CD4-positive, alpha-beta T cell treated with Interferon alpha-2 for 1 hour (primary cell): ENCODE data around the gene CPVL.

Source experiments
- DNase-seq, 2 donors: peaks; one replicate each; pipeline ENCODE4 v3.0.0-alpha.2; 2020 to 2022

CPVL gene

DNA sequence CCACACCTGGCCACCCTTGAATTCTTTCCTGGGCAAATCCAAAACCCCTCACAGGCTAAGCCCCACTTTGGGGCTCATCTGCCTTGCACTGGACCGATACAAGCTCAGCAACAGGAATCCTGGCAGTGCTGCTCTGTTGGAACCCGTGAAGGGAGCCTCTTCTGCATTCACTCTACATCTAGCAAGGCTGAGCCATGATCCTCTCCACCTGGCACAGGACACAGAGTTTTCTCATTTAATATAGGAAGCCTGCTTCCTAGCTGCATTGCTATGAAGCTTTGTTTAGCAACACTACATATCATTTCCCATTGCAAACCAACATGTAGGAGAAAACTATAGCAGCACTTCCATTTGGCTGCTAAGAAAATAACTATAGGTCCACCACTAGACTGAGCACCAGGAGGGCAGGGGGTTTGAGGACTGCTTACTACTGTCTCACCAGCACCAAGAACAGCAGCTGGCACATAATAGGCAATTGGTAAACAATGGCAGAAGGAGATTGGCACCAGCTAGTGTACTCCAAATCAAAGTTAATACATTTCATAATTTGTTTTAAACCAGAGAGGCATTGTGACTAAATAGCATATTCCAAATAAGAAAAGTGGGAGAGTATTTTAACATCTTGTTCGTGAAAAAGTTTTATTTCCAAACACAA lies 56.1 kb downstream of the CPVL start:
- no peak for DNase-seq

DNA sequence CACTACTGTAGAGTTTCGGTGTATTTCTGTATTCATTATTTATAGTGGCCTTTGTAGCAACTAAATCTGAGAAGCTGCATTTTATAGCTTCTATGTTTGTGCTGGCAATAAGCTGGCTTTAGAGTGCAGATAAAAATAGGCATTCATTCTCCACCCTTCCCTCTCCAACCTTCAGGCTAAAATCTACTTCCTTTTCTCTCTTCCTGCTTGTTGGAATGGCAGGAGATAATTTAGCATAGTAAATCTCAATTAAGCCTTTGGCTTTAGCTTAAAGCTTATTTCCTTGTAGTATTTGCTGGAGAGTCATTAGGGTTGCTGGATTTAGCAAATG lies 58.5 kb downstream of the CPVL start:
- no peak for DNase-seq

DNA sequence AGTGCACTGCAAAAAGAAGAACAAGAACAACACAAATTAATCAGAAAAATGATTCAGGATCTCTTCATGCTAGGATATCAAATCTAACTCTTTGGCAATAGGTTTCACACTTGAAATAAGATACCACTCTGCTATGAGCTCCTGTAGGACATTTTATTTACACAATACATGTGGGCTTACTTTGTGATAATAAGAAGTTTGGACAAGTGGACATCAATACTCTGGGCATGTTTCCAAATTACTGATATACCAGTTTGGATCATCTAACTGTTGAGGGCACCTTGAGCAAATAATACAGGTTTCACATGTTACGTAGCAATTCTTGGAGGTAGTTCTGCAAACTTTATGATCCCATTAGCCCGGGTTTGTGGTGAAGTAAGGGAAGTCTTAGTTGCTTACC lies 59.8 kb downstream of the CPVL start:
- DNase-seq: no peak

DNA sequence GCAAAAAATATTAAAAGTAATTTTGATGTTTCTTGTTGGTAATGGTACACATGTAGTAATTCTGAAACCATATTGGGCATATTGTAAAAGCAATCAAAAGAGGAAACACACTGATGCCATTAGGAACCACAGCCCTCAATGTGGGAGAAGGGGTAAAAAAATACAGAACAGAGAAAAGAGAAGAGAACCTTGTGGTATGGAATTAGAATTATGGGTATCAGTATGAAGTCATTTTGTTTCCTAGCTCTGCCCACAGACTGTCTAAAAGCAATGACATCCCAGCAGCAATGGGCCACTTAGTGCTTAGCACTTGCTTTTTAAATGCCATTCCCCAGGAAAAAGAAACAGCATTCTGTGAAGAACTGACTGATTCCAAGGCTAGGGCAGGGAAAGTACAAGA lies 61.5 kb downstream of the CPVL start:
- DNase-seq: peak in 1 of 2 donors; percentile 4

DNA sequence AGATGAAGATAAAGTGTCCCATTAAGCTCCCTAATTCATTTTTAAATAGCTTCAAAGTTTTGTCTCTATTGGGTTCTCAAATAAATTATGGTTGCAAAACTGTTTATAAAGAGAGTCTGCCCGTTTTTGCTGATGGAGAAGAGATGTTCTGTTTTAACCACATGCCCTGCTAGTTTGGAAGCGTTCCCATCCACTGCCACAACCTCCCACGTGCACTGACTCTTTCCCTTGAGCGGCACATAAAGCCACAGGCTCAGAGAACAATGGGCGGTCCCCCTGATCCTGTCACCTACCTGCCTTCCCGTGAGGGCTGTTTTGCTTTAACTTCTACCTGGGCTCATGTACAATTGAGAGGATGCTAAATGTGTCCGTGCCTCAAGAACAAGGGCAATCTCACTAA lies 65.5 kb downstream of the CPVL start:
- DNase-seq: no peak

DNA sequence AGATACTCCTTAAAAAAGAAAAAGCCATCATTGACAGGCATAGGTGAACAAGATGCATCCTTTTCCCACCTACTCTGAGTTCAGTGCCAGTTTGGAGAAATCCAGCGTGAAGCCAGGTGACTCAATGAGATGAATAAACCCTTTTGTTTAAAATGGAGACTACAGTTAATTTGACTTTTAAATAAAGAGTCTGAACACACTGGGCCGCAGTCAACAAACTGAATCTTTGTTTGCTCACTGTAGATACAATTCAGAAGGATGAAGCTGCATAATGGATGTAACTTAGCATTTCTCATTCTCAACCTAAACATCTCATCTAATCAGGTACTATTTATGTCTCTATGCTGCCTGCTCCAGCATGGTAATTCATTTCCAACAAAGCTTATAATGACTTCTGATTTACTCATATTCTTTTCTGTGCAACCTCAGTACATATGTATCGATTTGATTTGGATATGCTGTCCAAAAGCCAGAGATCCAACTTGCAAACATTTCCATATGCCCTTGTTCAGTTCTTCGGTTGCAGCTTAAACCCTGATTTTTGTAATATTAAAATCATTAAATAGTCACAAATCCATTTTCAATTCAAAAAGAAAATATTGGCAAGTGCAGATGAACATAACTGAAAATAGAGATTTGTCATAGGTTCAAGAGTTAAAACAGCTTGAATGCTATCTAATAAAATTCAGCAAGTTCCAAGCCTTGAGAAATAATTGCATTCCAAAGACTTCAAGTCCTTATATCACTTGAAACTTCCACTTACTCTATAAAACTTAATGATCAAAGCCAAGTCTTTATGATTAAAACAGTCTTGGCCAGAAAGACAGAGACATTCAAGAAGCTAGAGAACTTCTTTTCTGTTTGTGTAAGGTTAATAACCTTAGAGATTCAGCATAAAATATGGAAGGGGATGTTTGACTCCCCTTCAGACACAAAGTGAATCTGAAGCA lies 67.8 kb downstream of the CPVL start:
- no peak for DNase-seq

DNA sequence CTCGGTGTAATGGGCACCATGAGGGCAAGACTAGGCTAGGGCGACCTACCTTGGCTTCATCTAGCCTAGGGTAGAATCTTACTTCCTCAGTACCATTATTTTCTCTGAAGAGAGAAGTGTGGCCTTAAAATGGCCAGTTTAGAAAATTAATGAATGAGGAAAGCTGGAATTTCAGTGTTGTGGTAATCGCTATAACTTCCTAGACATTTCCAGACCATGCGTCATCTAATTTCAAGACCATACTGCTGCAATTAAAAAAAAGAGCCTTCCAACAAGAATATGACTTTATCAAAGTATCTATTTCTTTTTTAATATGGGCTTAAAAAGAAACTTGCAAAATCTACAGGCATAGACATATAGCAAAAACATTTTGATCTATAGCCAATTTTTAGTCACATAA lies 68.5 kb downstream of the CPVL start:
- DNase-seq: no peak

DNA sequence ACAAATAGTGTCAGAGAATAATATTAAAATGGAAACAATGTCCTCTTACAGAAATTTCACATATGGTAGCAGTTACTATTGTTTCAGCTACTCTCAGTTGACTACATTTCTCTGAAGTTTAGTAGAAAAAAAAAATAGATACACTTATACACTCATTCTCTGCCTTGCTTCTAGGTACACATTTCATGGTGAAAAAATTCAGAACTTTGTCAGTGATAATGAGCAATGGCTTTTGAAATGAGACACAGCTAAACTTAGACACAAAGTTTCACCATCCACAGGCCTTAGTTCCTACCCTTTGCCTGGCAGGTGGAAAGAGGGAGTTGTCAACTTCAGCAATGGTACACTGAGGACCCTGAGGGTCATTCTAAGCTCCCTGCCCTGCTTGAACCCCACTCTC lies 69.2 kb downstream of the CPVL start:
- no peak for DNase-seq

DNA sequence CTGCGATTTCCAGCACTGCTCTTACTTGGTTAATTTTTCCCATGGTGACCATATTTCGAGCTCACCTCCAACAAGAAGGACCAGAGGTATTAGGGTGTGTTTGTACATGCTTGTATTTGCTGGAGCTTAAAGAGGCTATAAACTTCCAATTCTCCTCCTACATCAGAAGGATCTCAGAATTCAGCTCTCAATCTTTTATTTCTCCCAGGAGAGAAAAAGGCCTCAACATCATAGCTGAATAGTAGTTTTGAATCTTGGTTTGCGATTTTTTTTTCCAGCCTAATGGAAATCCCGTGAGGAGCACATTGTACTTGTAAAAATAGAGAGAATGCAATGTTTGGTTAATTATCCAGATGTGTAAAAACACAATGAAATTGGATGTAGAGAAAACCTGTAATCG lies 69.7 kb downstream of the CPVL start:
- no peak for DNase-seq

DNA sequence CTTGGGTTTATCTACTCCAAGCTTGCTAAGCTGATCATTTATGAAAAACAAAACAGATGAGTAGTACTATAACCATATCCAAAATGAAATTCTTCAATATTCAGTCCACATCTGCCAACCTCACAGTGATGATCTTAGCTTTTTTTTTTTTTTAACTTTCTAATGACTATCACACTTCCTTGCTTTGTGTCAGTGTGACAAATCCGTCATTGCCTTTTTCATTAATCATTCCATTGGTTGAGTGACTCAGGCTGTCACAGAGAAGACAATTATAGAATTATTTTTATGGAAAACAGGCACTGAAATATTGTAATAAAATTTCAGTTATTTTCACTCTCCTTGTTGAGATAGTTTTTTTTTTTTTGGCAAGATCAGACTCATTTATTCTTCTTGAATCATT lies 70.7 kb downstream of the CPVL start:
- no peak for DNase-seq

DNA sequence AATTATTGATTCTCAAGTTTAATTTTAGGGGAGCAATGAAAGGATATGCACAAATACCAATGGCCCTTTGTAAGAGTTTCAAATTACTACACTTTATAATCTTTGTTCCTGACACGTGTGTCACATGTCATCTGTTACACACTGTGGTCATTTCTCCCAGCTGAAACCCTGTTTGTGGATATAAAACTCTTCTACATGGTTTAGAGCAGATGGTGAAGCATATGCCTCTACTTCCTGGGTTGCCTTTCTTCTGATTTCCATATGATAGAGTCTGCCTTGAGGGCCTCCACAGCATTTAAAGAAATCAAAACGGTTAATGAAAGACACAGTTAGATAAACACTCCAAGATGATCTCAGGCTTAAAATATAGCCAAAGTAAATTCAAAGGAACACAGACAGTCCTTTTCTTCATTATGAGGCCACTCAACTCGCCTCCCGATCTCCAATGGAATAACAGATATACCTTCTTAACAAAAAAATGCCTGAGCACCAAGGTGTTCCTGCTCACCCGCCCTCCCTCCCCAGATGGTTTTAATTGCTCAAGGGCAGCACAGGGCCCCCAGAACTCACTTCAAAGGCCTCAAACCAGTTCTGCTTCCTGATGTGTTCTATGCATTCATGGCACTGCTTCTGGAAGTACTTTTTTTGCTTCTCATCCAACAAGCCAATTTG lies 75.0 kb downstream of the CPVL start:
- no peak for DNase-seq

DNA sequence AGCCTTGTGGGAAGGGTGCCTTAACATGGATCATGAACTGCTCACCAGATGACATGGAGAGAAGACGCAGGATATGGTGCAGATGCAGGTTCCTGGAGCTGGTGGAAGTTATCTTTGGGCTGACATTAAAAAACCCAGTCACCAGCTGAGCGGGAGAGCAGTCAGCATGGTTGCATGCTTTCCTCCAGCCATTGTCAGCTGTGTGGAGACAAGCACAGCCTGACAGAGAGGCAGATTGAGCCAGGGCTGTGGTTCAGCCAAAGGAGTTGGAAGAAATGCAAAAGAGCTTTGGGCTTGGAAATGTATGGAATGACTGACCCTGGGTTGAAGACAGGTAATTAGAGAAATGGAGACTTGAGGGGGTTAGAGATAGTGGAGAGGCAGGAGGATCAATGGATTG lies 79.7 kb downstream of the CPVL start:
- DNase-seq: no peak

DNA sequence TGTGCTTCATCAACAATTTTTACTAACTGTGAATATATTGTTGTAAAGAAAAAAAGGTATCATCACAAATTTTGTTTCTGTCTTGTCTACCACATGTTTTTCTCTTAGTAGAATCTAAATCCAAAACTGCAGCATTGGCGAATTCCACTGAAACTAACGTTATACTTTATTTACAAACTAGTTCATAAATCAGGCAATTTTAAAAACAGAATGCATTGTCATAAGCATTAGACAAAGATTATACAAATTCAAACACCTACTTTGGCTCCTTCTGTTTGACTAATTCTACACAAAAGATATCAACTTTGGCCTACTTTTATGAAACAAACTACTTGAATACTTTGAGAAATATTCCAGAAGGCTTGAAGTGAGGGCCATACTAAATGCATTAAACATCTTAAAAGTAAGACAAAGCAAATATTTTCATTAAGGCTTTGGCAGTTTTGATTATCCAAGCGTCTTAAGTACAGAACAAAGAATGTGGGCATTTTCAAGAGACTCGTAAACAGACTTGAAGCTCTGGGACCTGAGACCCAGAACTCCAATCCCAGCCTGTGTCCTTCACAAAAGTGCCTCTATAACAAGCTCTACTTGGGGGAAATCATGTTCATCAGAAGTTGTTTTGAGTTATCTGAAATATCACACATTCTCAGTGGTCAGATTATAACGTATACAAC lies 81.0 kb downstream of the CPVL start:
- no peak for DNase-seq

DNA sequence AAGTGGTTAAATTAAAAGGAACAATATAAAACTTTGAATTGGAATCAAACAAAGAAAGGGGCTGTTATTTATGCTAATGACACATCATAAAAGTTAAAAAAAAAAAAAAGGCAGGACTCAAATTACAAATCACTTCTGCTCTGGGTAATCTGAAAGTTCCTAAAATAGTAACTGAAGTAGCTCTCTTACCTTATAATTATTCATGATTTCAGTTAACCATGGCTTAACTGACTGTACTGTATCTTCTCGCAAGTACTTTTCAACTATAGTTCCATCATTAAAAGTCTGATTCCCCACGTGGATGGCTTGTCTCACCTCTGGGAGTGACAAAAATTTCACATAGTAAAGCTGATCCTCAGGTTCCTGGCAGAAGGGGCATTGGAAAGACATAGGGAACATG lies 82.5 kb downstream of the CPVL start:
- no peak for DNase-seq

DNA sequence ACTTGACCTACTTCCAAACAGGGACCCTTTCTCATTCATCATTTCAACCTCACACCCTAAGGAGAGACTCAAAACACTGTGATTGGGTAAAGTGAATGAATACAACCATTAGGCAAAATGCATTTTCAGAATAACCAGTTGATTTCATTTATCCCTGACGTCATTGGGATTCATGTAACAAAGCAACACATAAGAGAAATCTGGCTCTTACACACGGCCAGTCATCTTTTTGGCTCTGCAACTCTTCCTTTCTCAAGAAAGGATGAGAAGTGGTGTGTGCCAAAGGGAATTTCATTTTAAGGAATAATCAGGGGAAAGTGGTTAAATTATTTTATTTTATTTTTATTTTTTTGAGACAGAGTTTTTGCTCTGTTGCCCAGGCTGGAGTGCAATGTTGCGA lies 83.1 kb downstream of the CPVL start:
- DNase-seq: no peak

DNA sequence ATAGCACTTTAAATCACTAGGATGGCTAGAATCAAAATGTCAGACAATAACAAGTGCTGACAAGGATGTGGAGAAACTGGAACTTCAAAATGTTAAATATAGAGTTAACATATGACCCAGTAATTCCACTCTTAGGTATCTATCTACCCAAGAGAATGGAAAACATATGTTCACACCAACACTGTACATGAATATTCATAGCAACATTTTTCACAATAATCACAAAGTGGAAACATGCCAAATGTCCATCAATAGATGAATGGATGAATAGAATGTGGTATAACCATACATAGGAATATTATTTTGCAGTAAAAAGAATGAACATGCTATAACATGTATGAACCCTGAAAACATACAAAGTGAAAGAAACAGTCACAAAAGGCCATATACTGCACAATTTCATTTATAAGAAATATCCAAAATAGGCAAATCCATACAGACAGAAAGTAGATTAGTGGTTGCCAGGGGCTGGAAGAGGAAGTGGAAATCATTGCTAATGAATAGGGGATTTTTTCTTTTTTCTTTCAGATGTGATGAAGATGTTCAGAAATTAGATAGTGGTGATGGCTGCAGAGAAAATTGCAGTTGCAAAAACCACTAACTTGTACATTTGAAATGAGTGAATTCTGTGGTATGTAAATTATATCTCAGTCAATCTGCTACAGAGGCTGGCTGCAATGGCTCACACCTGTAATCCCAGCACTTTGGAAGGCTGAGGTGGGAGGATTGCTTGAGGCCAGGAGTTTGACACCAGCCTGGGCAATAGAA lies 93.0 kb downstream of the CPVL start:
- no peak for DNase-seq

DNA sequence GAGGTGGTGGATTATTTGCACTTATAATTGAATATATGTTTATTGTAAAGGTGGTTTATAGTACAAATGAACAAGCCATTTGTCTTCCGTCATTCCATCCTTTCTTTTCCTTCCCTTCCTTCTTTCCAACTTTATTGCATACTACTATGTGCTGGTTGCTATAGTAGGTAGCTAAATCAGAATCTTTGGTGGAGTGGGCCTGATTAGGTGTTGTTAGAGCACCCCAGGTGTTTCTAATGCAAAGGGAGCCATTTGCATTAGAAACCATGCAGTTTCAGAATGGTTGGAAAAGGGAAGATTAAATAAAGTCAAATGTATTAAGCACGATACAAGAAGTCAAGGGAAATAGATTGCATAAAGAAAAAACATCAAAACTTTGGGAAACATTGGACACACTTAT lies 99.4 kb downstream of the CPVL start:
- no peak for DNase-seq

DNA sequence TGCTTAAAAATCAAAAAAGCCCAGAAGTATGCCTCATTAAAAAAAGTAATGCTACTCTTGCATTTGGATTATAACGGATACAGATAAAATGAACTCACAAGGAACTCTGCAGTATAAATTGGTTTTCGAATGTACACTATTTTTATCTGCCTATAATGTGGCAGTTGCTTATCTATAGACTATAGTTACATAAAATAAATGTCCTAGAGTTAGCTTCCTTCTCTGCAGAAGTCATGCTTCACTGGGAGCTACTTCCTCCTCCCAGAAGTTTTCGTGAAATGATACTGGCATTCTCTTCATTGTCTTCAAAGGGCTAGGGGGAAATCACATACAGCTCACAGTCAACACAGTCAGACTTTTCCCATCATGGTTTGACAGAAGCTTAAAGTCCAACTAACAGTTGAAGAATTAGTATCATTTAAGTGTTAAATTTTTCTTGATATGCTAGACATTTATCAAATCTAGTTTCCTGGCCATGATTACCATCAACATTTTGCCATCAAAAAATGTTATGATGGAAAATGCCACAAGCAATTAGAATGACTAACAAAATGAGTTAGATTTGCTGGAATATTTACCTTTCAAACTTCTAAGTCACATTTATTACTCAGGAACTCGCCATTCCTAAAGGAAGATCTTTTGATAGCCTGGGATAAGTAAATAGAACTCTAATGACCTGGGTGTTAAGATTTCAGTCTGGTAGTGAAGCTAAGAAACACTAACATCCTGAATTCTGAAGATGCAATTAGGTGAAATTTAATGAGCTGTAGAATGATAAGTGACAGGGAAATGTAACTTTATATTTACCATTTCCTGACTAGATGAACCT lies 100.9 kb downstream of the CPVL start:
- DNase-seq: no peak

DNA sequence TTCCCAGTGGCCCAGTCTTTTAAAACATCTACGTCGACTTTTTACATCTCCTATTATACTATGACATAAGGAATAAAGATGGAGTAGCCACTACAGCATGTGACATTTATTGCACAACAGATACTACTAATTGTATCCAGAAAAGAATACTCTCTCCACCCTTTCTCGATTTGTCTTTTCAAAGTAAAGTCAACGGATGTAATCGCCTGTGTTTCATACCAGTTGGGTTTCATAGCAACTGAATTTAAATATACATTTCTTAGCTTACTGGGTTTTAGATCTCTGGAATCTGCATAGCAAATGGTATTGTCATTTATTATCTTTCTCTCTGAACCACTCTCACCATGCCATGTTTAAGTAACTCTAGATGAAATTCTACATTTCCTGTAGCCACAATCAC lies 101.8 kb downstream of the CPVL start:
- no peak for DNase-seq

DNA sequence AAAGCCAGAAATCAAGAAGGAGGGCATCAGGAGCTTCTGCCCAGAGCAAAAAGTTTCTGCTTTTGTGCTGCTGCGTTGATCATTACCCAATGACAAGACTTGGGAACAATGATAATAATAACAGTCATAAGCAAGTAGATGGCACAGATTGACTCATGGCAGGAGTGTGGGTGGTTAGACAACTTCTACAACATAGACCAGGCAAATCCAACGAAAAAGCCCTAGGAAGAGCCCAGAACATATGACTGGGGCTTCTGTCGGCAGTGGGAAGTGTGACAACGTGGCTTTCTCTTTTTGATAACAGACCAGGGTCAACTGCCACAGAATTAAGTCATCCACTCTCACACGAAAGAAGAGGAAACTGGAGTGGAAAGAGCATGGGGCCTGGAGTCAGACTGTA lies 102.8 kb downstream of the CPVL start:
- DNase-seq: no peak

DNA sequence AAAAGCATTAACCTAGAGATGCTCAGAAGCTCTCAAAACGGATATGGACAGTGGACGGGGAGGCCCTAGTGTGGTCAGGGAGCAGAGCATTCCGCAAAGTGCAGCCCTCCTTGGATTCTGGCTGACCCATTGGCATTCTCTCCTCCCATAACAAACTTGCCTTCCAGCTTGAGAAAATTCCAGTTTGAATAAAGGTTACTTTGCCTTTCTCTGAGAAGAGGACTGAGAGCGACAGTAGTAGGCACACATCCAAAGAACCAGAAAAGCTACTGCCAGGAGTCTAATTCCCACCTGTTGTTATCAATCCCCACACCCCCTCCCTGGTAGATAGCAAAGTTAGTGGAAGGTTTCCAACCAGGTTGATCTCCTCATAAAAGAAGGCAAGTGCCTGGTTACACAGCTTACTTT lies 103.5 kb downstream of the CPVL start:
- no peak for DNase-seq

DNA sequence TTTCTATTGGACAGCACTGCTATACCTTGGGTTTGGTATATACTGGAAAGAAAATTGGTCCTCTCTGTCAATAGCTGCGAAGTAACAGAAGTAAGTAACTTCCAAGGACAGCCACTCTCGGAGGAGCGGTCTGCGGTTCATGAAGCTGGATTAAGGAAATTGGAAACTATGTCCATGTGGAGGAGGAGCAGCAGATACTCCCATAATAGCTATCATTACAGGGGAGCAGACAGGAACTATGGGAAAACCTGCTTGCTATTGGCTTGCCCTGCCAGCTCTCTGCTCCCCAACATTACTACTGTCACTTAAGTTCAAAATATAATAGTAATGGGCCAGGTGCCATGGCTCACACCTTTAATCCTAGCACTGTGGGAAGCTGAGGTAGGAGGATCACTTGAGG lies 104.3 kb downstream of the CPVL start:
- no peak for DNase-seq
